ENCODE measurements around the gene LEAP2. TPM values are rescaled to one million over a fixed set of nuclear protein-coding genes. Genes with fewer than 3 reads are reported as not detected.
A peak's percentile ranks its signal among the peaks of the same experiment; 100 is the strongest.

The LEAP2 gene
- total and polyA plus RNA-seq, 10 of the 15 experiments (the other 5 are each of a cell fraction or from before 2014, with no cell fraction given): 1.9 to 8.8 (median 2.3) TPM

- TF ChIP-seq, protein P1, sequence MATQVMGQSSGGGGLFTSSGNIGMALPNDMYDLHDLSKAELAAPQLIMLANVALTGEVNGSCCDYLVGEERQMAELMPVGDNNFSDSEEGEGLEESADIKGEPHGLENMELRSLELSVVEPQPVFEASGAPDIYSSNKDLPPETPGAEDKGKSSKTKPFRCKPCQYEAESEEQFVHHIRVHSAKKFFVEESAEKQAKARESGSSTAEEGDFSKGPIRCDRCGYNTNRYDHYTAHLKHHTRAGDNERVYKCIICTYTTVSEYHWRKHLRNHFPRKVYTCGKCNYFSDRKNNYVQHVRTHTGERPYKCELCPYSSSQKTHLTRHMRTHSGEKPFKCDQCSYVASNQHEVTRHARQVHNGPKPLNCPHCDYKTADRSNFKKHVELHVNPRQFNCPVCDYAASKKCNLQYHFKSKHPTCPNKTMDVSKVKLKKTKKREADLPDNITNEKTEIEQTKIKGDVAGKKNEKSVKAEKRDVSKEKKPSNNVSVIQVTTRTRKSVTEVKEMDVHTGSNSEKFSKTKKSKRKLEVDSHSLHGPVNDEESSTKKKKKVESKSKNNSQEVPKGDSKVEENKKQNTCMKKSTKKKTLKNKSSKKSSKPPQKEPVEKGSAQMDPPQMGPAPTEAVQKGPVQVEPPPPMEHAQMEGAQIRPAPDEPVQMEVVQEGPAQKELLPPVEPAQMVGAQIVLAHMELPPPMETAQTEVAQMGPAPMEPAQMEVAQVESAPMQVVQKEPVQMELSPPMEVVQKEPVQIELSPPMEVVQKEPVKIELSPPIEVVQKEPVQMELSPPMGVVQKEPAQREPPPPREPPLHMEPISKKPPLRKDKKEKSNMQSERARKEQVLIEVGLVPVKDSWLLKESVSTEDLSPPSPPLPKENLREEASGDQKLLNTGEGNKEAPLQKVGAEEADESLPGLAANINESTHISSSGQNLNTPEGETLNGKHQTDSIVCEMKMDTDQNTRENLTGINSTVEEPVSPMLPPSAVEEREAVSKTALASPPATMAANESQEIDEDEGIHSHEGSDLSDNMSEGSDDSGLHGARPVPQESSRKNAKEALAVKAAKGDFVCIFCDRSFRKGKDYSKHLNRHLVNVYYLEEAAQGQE (IDR thresholded peaks at IDR 0.05; ENCODE audit: low read depth, low read length): no peak
- TF ChIP-seq ASH2L (IDR thresholded peaks at IDR 0.05; ENCODE audit: borderline replicate concordance, low read depth): no peak
These were observed 44.5 kb upstream of the LEAP2 start (continued) for GRCh38 chr5:132828846-132829494.

DNA sequence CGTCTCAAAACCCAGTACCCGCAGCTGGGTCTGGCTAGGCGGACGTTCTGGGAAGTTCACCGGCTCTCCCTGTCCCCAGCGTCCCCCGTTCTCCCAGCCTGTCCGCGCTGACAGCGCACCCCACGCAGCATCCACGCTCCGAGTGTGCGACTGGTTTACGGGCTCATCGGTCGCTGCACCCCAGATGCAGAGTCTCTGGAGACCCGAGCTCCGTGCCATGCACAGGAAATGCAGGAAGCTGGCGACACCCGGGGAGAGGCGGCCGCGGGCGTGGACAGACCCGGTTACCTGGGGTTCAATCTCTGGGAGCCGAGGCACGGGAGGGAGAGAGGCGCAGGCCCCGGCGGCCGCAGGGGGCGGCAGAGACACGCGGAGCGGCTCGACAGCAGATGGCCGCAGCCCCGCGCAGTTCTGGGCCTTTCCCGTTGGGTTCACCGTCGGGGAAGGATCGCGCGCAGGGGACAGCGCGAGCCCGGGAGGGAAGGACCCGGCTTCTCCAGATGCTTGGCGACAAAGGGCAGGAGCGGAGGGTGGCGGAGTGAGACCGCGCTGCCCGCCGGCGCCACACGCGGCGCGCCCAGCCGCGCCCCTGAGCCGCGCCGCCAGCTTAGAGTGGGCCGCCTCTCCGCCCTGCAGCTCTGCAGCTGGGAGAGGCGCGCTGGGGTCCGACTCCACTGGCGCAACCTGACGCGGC, 43.6 kb upstream of the LEAP2 start:
- Histone ChIP-seq H3K9me3 (replicated peaks; ENCODE audit: control insufficient read depth, insufficient read depth, low read length) (no peaks in the 10 kb centered on the region), H3K4me2 (ENCODE audit: control insufficient read depth, insufficient read depth) (peak overlapping the region; percentile 79), H3K27ac (ENCODE audit: control insufficient read depth, insufficient read depth) (peak overlapping the region; percentile 18; the same call in 1 of the 2 replicates), H3K36me3 (ENCODE audit: control insufficient read depth in 2 of 2, insufficient read depth in 2 of 2, low read length in 1 of 2) (no peaks in the 10 kb centered on the region), H3K79me2 (ENCODE audit: control insufficient read depth, insufficient read depth, low read length) (no peaks in the 10 kb centered on the region), H3K9ac (ENCODE audit: control insufficient read depth, insufficient read depth, low read length) (peak overlapping the region; percentile 48; the same call in 1 of the 2 replicates), H3K4me3 (peak overlapping the region; percentile 59), H2AFZ (ENCODE audit: control insufficient read depth, low read depth, low read length) (peak overlapping the region; percentile 94), H3K27me3 (replicated peaks in 1 of 2; ENCODE audit: control insufficient read depth in 2 of 2, insufficient read depth in 2 of 2, low read length in 1 of 2) (peaks cover 0 to 2% of the 10 kb centered on the region in 2 experiments; a peak in 2 of 4 replicates), H3K4me1 (ENCODE audit: control insufficient read depth, insufficient read depth, low read length) (no peaks in the 10 kb centered on the region; the same call in 1 of the 2 replicates), H4K20me1 (ENCODE audit: control insufficient read depth, insufficient read depth) (no peaks in the 10 kb centered on the region)
- POLR2A ChIA-PET: interaction anchor here (0.9 to 1.1 kb wide), 2 partner anchors 36 to 37 kb away, joined by 3 read pairs; no protein-coding TSS in a partner anchor
- ATAC-seq (peak; percentile 90), FAIRE-seq (no peak), DNase-seq (ENCODE audit: low read depth, low spot score) (no peak)
- CTCF ChIA-PET: interaction anchor here (0.5 to 6.0 kb wide), 14 partner anchors 10 to 696 kb away, joined by 3 to 46 read pairs (median 3); partner anchors contain the start of genes GDF9 and UQCRQ
- intact Hi-C loops (cut with micrococcal nuclease; ENCODE audit: unreplicated experiment) (loop anchor here (1.0 to 2.0 kb wide), 2 partner anchors 37 to 53 kb away; partner anchors contain the start of genes GDF9 and UQCRQ), in situ Hi-C loops (cut with MboI) (loop anchor here (10.0 kb wide), 1 partner anchor 305 kb away; no protein-coding TSS in a partner anchor)
- BruUV-seq (replicated peaks): no TSS peak
- RAD21 ChIA-PET (ENCODE audit: unreplicated experiment): interaction anchor here (0.6 to 2.4 kb wide), 4 partner anchors 10 to 53 kb away, joined by 3 to 13 read pairs (median 4); partner anchors contain the start of gene SOWAHA
- 1% methylated on average over 75 of the region's 75 CpGs for WGBS (ENCODE audit: insufficient coverage, insufficient replicate concordance, low lambda C conversion rate, missing lambda C conversion rate)
- SMC1A ChIA-PET (ENCODE audit: uncharacterized antibody, unreplicated experiment): interaction anchor here (1.0 to 3.2 kb wide), 5 partner anchors 34 to 238 kb away, joined by 3 to 16 read pairs (median 4); partner anchors contain the start of genes AFF4, GDF9 and UQCRQ
- TF ChIP-seq BHLHE40 (IDR thresholded peaks at IDR 0.05; ENCODE audit: borderline replicate concordance in 1 of 2, low read depth in 2 of 2, low read length in 1 of 2) (peak; percentile 74 to 88; a peak in 3 of 4 replicates), SREBF1 (IDR thresholded peaks at IDR 0.05; ENCODE audit: low read length) (no peak), E2F8 (IDR thresholded peaks at IDR 0.05; ENCODE audit: low read depth, partially characterized antibody) (no peak), POLR2A (IDR thresholded peaks at IDR 0.05; ENCODE audit: low read depth, low read length) (peak; percentile 67), POU2F2 (IDR thresholded peaks at IDR 0.05; ENCODE audit: borderline replicate concordance, low read depth, low read length) (no peak), EP300 (IDR thresholded peaks at IDR 0.05; ENCODE audit: borderline replicate concordance in 1 of 2, control insufficient read depth in 1 of 2, low read depth in 2 of 2, low read length in 2 of 2) (0 out of 4 replicates have a peak, but pooled peaks of 1 of the 2 experiments have one; percentile 9), CBFB (IDR thresholded peaks at IDR 0.05; ENCODE audit: low read depth) (no peak), TCF12 (IDR thresholded peaks at IDR 0.05; ENCODE audit: low read depth, low read length) (peak; percentile 64; the same call in 1 of the 2 replicates), DPF2 (IDR thresholded peaks at IDR 0.05) (peak; percentile 69), SMC3 (IDR thresholded peaks at IDR 0.05; ENCODE audit: borderline replicate concordance, low read length) (peak; percentile 28; the same call in 1 of the 2 replicates), RUNX3 (IDR thresholded peaks at IDR 0.05; ENCODE audit: low read length) (peak; percentile 45; the same call in 1 of the 2 replicates), IKZF1 (conservative IDR thresholded peaks at IDR 0.05) (peak; percentile 98)

All from GM12878 (cell line).